HFF-Myc (cell line): Measurements from ENCODE around the gene CERK.

ENCODE experiments used
- DNase-seq: peaks from one replicate; pipeline ENCODE4 v3.0.0-alpha.2; 2011; ENCODE audit warnings: low read depth; ENCODE audit errors: extremely low read depth
- H3K4me3 ChIP-seq: replicated peaks from 2 replicates; pipeline ENCODE4 v1.5.1; 2011; ENCODE audit warnings: low read depth, mild to moderate bottlenecking, control low read depth, low read length
- TF ChIP-seq, protein P1 (sequence below): IDR thresholded peaks from 2 replicates; pipeline ENCODE4 v1.5.1; 2012; ENCODE audit warnings: mild to moderate bottlenecking, low read depth, low read length, control low read depth; ENCODE audit errors: missing control alignments

CERK gene

GRCh38 chr22:46748908-46749675 lies 11.0 kb upstream of the CERK start:
- DNase-seq: no peak
- TF ChIP-seq, protein P1, sequence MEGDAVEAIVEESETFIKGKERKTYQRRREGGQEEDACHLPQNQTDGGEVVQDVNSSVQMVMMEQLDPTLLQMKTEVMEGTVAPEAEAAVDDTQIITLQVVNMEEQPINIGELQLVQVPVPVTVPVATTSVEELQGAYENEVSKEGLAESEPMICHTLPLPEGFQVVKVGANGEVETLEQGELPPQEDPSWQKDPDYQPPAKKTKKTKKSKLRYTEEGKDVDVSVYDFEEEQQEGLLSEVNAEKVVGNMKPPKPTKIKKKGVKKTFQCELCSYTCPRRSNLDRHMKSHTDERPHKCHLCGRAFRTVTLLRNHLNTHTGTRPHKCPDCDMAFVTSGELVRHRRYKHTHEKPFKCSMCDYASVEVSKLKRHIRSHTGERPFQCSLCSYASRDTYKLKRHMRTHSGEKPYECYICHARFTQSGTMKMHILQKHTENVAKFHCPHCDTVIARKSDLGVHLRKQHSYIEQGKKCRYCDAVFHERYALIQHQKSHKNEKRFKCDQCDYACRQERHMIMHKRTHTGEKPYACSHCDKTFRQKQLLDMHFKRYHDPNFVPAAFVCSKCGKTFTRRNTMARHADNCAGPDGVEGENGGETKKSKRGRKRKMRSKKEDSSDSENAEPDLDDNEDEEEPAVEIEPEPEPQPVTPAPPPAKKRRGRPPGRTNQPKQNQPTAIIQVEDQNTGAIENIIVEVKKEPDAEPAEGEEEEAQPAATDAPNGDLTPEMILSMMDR: no peak
- no peak overlapping the region for H3K4me3 ChIP-seq

DNA sequence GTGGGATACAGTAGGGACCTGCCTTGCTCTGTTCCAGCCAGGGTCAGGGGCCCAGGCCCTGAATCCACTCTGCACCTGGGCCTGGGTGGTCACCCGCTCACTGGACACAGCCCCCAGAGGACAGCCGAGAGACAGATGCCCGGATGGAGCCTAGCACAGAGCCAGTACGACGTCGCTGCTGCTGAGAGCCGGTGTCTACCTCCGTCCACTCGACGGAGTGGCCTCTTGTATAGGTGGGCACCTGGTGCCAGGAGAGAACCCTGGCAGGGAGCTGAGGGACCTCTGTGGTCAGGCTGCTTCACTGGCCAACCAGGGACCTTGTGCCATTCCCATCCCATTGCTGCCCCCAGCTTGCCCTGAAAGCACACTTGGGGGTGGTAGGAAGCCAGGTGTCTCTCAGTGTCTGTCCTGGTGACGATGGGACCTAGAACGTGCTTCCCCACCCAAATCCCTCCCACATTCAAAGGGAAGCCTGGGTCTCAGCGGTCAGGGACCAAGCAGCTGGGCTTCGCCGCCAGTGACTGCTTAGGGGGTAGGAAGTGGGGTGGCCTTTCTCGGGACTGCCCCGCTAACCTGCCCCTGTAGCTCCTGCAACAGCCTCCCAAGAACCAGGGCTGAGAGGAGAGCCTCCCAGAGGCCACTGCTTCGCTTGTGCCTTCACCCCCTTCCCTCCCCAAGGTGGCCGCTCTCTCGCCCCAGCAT lies 10.3 kb upstream of the CERK start:
- no peak overlapping the region for H3K4me3 ChIP-seq
- TF ChIP-seq, protein P1: no peak
- no peak for DNase-seq

- H3K4me3 ChIP-seq: no peak overlapping the region
- TF ChIP-seq, protein P1: no peak
- DNase-seq: no peak
These were observed 9.6 kb upstream of the CERK start for GRCh38 chr22:46747646-46748045.

- TF ChIP-seq, protein P1: no peak
These were observed 8.6 kb upstream of the CERK start for GRCh38 chr22:46746620-46747019.

DNA sequence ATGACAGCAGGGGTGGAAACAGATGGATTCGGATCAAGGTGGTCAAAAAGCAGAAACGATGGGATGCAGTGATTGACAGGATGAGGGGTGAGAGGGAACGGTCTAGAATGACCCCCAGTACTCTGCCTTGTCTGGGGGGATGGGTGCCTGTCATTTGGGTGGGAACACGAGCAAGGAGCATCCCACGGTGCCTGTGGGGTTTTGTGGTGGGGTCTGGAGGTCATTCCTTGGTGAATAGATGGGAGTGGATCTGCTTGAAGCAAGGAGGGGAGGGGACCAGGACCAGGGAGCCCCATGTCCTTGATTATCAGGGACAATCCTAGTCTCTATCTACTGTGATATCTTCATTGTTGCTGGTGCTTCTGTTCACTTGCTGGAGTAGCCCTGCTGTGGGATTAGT lies 8.1 kb upstream of the CERK start:
- TF ChIP-seq, protein P1: no peak
- DNase-seq: no peak
- H3K4me3 ChIP-seq: no peak overlapping the region

More at GRCh38 chr22:46746620-46747019, 8.6 kb upstream of the CERK start:
- no peak for DNase-seq
- no peak overlapping the region for H3K4me3 ChIP-seq

- TF ChIP-seq, protein P1: no peak
- H3K4me3 ChIP-seq: no peak overlapping the region
- no peak for DNase-seq
These were observed 6.5 kb upstream of the CERK start for GRCh38 chr22:46744581-46744980.
